CD14-positive monocyte (primary cell): Measurements from ENCODE around the gene IL6ST. TPM values are rescaled to one million over a fixed set of nuclear protein-coding genes. Genes with fewer than 3 reads are reported as not detected.

Source experiments
- DNase-seq, 3 donors: peaks; one replicate each; pipeline ENCODE4 v3.0.0-alpha.2; 2011 to 2022
- H2AFZ ChIP-seq: 2 replicates; pipeline ENCODE4 v1.6.0; 2012; ENCODE audit warnings: mild to moderate bottlenecking, low read depth, low read length, inconsistent platforms; ENCODE audit not compliant: insufficient read depth, poor library complexity, severe bottlenecking
- H3K27ac ChIP-seq, 2 donors: 1 replicate in 1 of 2; 2 replicates in 1 of 2; pipeline ENCODE4 v1.5.1; 2012 to 2013; ENCODE audit warnings: low read length in 2 of 2, control low read depth in 1 of 2, inconsistent platforms in 1 of 2, low read depth in 1 of 2, mild to moderate bottlenecking in 1 of 2
- H3K27me3 ChIP-seq, 2 donors: one replicate each; pipeline versions ENCODE4 v1.6.0 to v1.6.1; 2011 to 2013; ENCODE audit warnings: low read length in 2 of 2; ENCODE audit not compliant: control insufficient read depth in 2 of 2, insufficient read depth in 2 of 2
- H3K36me3 ChIP-seq, 2 donors: replicated peaks in 1 of 2; 1 replicate in 1 of 2; 2 replicates in 1 of 2; pipeline versions ENCODE4 v1.5.1 to v1.6.1; 2012 to 2013; ENCODE audit warnings: low read length in 2 of 2, control low read depth in 1 of 2, inconsistent platforms in 1 of 2, mild to moderate bottlenecking in 1 of 2; ENCODE audit not compliant: insufficient read depth in 2 of 2, control insufficient read depth in 1 of 2
- H3K4me1 ChIP-seq, 2 donors: 1 replicate in 1 of 2; 2 replicates in 1 of 2; pipeline versions ENCODE4 v1.5.1 to v1.6.1; 2012 to 2013; ENCODE audit warnings: low read length in 2 of 2, control low read depth in 1 of 2, inconsistent platforms in 1 of 2, mild to moderate bottlenecking in 1 of 2, moderate library complexity in 1 of 2; ENCODE audit not compliant: insufficient read depth in 2 of 2, control insufficient read depth in 1 of 2
- H3K4me2 ChIP-seq: replicated peaks from 2 replicates; pipeline ENCODE3; 2012; ENCODE audit warnings: low read length, moderate library complexity, mild to moderate bottlenecking; ENCODE audit not compliant: poor library complexity, severe bottlenecking; ENCODE audit errors: extremely low read depth
- H3K4me3 ChIP-seq, 3 experiments: fragments of 200-600 bp in 1 of 3; sonication (generic) in 1 of 3; replicated peaks in 1 of 3; 1 replicate in 2 of 3; 2 replicates in 1 of 3; pipeline ENCODE4 v1.5.1; 2011 to 2013; ENCODE audit warnings: low read length in 3 of 3, mild to moderate bottlenecking in 3 of 3, control low read depth in 2 of 3, low read depth in 2 of 3, inconsistent platforms in 1 of 3, moderate library complexity in 1 of 3
- H3K79me2 ChIP-seq: 2 replicates; pipeline ENCODE4 v1.6.0; 2012; ENCODE audit warnings: mild to moderate bottlenecking, control low read depth, inconsistent platforms, low read length, moderate library complexity; ENCODE audit not compliant: insufficient read depth
- H3K9ac ChIP-seq: 2 replicates; pipeline ENCODE4 v1.6.0; 2017; ENCODE audit warnings: low read length, mild to moderate bottlenecking; ENCODE audit not compliant: insufficient read depth, poor library complexity, severe bottlenecking
- H3K9me3 ChIP-seq, 2 donors: replicated peaks in 1 of 2; 1 replicate in 1 of 2; 2 replicates in 1 of 2; pipeline versions ENCODE4 v1.5.1 to v1.6.1; 2012 to 2013; ENCODE audit warnings: low read length in 2 of 2, control low read depth in 1 of 2; ENCODE audit not compliant: control insufficient read depth in 1 of 2, insufficient read depth in 1 of 2
- H4K20me1 ChIP-seq: 2 replicates; pipeline ENCODE4 v1.6.0; 2012; ENCODE audit warnings: mild to moderate bottlenecking, low read length, control low read depth, moderate library complexity; ENCODE audit not compliant: insufficient read depth
- H3K27ac Mint-ChIP-seq, 7 donors: one replicate each; pipeline ENCODE4 v1.8.0; 2020; ENCODE audit warnings: mild to moderate bottlenecking in 7 of 7, mixed read lengths in 7 of 7, moderate library complexity in 6 of 7, inconsistent platforms in 2 of 7
- H3K27me3 Mint-ChIP-seq, 3 donors: one replicate each; pipeline ENCODE4 v1.8.0; 2021 to 2022; ENCODE audit warnings: low read depth in 3 of 3, mild to moderate bottlenecking in 3 of 3, mixed read lengths in 3 of 3, moderate library complexity in 3 of 3, inconsistent platforms in 1 of 3
- H3K36me3 Mint-ChIP-seq, 2 donors: one replicate each; pipeline ENCODE4 v1.8.0; 2020; ENCODE audit warnings: mixed read lengths in 2 of 2, inconsistent platforms in 1 of 2, mild to moderate bottlenecking in 1 of 2
- H3K4me1 Mint-ChIP-seq: one replicate; pipeline ENCODE4 v1.8.0; 2020; ENCODE audit warnings: mild to moderate bottlenecking, mixed read lengths
- H3K4me3 Mint-ChIP-seq, 2 donors: one replicate each; pipeline ENCODE4 v1.8.0; 2020; ENCODE audit warnings: mild to moderate bottlenecking in 2 of 2, mixed read lengths in 2 of 2, moderate library complexity in 1 of 2
- H3K9me3 Mint-ChIP-seq, 7 donors: one replicate each; pipeline ENCODE4 v1.8.0; 2020 to 2022; ENCODE audit warnings: mixed read lengths in 7 of 7, mild to moderate bottlenecking in 6 of 7, moderate library complexity in 6 of 7, inconsistent platforms in 2 of 7
- WGBS: methylation state at CpG from one replicate; pipeline ENCODE4 v1.1.5; 2013; ENCODE audit warnings: missing lambda C conversion rate; ENCODE audit not compliant: insufficient coverage; 5-methylcytosine and 5-hydroxymethylcytosine counted together
- intact Hi-C, 2 donors: fragments of 100-400 bp; cut with micrococcal nuclease; formaldehyde crosslinking; loops; one replicate each; pipeline versions ENCODE4 v1.15.0 to v1.15.1; 2023
- polyA plus RNA-seq, 3 donors: library from polyadenylated mRNA; depleted of rRNA in 1 of 3; unstranded in 2 of 3; stranded (reverse) in 1 of 3; fragments of 300-500 nt in 2 of 3; fragments of >200 nt in 1 of 3; fragmentation: Illumina TruSeq in 2 of 3; gene quantifications; 1 replicate in 2 of 3; 2 replicates in 1 of 3; pipeline ENCODE4 v1.2.3, GENCODE V29; 2012 to 2021
- TF ChIP-seq, protein P1 (sequence below): fragments of 200-600 bp; IDR thresholded peaks from one replicate; pipeline ENCODE4 v1.8.0; 2022; ENCODE audit warnings: antibody characterized with exemption, mild to moderate bottlenecking

The IL6ST gene
- polyA plus RNA-seq, 3 donors: 22.1 to 28.7 (median 25.7) TPM

DNA sequence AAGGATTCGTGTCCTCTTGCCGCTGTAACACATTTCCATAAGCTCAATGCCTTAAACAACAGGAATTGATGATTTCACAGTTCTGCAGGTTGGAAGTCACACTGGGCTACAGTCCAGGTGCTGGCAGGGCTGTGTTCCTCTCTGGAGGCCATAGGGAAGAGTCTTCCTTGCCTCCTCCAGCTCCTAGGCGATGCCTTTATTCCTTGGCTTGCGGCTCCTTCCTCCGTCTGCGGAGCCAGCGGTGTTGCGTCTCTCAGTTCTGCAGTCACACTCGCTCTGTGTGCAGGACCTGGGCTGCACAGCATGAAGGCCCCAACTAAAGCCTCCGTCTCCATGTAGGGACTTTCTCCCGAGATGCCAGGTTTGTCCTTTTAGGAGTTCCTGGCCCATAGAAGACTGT lies 70.0 kb downstream of the IL6ST start:
- Histone ChIP-seq H3K36me3 (no peaks in the 10 kb centered on the region), H3K4me2 (no peak overlapping the region), H3K27ac (no peak overlapping the region), H3K4me1 (peaks cover 12 to 15% of the 10 kb centered on the region in 2 donors), H3K9me3 (no peaks in the 10 kb centered on the region), H3K4me3 (no peak overlapping the region), H4K20me1 (no peaks in the 10 kb centered on the region), H3K27me3 (no peaks in the 10 kb centered on the region), H3K9ac (no peak overlapping the region), H2AFZ (no peak overlapping the region), H3K79me2 (no peaks in the 10 kb centered on the region)
- intact Hi-C loops: no loop called here
- Mint-ChIP-seq H3K27ac (no peak overlapping the region), H3K9me3 (peaks cover 0 to 2% (median 0%) of the 10 kb centered on the region in 7 donors), H3K36me3 (peaks cover 1 to 8% of the 10 kb centered on the region in 2 donors), H3K4me1 (peaks cover 18% of the 10 kb centered on the region), H3K27me3 (peaks cover 0 to 10% (median 9%) of the 10 kb centered on the region in 3 donors), H3K4me3 (no peak overlapping the region)
- DNase-seq: no peak
- TF ChIP-seq, protein P1, sequence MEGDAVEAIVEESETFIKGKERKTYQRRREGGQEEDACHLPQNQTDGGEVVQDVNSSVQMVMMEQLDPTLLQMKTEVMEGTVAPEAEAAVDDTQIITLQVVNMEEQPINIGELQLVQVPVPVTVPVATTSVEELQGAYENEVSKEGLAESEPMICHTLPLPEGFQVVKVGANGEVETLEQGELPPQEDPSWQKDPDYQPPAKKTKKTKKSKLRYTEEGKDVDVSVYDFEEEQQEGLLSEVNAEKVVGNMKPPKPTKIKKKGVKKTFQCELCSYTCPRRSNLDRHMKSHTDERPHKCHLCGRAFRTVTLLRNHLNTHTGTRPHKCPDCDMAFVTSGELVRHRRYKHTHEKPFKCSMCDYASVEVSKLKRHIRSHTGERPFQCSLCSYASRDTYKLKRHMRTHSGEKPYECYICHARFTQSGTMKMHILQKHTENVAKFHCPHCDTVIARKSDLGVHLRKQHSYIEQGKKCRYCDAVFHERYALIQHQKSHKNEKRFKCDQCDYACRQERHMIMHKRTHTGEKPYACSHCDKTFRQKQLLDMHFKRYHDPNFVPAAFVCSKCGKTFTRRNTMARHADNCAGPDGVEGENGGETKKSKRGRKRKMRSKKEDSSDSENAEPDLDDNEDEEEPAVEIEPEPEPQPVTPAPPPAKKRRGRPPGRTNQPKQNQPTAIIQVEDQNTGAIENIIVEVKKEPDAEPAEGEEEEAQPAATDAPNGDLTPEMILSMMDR: no peak
- WGBS: 88% methylated on average over 11 of the region's 11 CpGs

DNA sequence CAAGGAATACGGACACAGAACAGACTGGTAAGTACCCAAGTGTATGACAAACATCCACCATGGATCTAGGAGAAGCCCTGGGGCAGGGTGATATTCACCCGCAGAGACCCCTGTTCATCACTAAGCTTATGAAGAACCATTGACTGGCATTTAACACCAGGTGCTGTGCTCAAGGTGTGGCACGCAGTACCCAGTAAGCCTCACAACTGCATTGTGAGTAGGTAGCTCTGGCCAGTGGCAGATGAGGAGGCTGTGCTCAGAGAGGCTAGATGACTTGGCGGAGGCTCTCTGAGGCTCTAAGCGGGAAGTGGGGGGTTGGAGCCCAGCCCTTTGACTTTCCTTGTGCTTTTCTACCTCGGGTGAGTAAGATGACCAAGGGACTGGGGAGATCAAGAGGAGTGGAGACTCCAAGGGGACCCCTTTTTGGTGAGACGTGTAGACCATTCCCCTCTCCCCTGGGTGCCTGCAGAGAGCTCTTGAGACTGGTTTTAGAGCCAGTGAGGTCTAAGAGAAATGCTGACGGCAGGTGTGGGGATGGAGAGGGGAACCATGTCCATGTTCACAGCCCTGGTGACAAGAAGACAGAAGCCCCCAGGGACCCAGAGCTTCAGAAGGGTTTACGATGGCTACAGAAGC lies 70.8 kb downstream of the IL6ST start:
- peak overlapping the region; percentile 76 for H3K9ac ChIP-seq
- intact Hi-C loops: no loop called here

More for the DNA sequence above, 70.8 kb downstream of the IL6ST start:
- H3K4me3 ChIP-seq: peak overlapping the region in 1 of 3 experiments; percentile 80
- Mint-ChIP-seq H3K27me3 (peaks cover 0 to 12% (median 8%) of the 10 kb centered on the region in 3 donors), H3K36me3 (peaks cover 1 to 11% of the 10 kb centered on the region in 2 donors), H3K9me3 (no peaks in the 10 kb centered on the region), H3K27ac (peak overlapping the region in 3 of 7 donors; percentile 53 to 94 (median 80)), H3K4me3 (peak overlapping the region; percentile 96 to 98), H3K4me1 (peaks cover 26% of the 10 kb centered on the region)
- H3K4me1 ChIP-seq: peaks cover 20 to 23% of the 10 kb centered on the region in 2 donors
- no peaks in the 10 kb centered on the region for H3K79me2 ChIP-seq
- H3K9me3 ChIP-seq: no peaks in the 10 kb centered on the region
- TF ChIP-seq, protein P1: no peak
- H3K27me3 ChIP-seq: no peaks in the 10 kb centered on the region
- H2AFZ ChIP-seq: peak overlapping the region; percentile 91
- DNase-seq: no peak
- no peaks in the 10 kb centered on the region for H3K36me3 ChIP-seq
- no peaks in the 10 kb centered on the region for H4K20me1 ChIP-seq
- no peak overlapping the region for H3K27ac ChIP-seq
- WGBS: 90% methylated on average over 4 of the region's 9 CpGs
- peak overlapping the region; percentile 87 for H3K4me2 ChIP-seq
